Subcutaneous adipose tissue (tissue), 4 donors: ENCODE data around the gene LRRTM1. TPM values are rescaled to one million over a fixed set of nuclear protein-coding genes. Genes with fewer than 3 reads are reported as not detected.

Experiments
- total RNA-seq, 4 donors: library from RNA; depleted of rRNA; stranded (reverse); fragments of >200 nt; gene quantifications; one replicate each; pipeline ENCODE4 v1.1.0, GENCODE V29; 2016
- TF ChIP-seq, protein P1 (sequence below): fragments of 450-650 bp; IDR thresholded peaks from one replicate; pipeline ENCODE4 v1.5.1; 2016; ENCODE audit warnings: low read depth, mild to moderate bottlenecking, control low read depth, antibody characterized with exemption, moderate library complexity

The LRRTM1 gene
- total RNA-seq, 4 donors from 2014 or later, result not detected

DNA sequence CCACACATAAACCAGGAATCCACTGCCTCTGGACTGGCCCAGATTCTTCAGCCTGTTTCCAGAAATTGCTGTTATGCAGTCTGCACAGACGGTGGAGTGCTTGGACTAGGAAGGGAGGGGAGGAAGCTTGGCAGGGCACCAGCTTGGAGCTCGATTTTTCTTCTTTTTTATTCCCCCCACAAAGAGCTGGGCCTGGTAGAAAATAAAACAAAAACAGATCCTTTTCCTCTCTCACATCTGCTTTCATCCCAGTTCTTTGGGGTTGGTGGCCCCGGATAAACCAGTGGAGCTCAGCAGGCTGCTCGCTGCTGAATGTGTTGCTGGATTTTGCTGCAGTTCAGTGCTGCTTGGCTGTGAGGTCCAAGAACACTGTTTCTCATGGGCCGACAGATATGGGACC, 16.0 kb downstream of the LRRTM1 start:
- TF ChIP-seq, protein P1, sequence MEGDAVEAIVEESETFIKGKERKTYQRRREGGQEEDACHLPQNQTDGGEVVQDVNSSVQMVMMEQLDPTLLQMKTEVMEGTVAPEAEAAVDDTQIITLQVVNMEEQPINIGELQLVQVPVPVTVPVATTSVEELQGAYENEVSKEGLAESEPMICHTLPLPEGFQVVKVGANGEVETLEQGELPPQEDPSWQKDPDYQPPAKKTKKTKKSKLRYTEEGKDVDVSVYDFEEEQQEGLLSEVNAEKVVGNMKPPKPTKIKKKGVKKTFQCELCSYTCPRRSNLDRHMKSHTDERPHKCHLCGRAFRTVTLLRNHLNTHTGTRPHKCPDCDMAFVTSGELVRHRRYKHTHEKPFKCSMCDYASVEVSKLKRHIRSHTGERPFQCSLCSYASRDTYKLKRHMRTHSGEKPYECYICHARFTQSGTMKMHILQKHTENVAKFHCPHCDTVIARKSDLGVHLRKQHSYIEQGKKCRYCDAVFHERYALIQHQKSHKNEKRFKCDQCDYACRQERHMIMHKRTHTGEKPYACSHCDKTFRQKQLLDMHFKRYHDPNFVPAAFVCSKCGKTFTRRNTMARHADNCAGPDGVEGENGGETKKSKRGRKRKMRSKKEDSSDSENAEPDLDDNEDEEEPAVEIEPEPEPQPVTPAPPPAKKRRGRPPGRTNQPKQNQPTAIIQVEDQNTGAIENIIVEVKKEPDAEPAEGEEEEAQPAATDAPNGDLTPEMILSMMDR, result no peak

DNA sequence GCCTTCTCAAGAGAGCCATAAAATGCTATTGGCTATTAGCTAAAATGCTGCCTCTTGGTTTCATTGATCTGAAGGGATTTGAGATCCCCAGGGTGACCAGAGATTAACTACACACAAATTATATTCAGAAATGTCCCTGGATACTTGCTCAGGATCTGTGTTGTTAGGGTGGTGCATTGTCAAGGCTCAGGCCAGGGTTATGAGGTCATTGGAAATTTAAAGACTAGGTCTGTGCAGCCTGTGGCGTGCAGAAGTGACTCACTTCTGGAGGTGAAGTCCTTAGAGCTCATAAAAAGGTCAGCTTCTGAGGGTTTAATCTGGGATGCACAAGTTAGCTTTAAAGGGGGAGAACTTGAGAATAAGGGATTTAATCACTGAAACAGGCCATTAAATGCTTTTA, 23.5 kb downstream of the LRRTM1 start:
- TF ChIP-seq, protein P1, result no peak

DNA sequence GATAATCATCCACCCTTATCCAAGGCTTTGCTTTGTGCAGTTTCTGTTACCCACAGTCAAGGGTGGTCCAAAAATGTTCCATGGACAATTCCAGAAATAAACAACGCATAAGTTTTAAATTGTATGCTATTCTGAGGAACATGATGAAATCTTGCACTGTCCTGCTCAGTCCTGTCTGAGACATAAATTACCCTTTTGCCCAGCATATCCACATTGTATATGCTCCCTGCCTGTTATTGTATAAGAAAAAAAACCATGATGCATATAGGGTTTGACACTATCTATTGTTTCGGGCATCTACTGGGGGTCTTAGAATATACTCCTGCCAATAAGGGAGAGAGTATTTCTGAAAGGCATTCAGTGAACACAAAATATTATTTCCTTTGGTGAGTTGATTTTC, 24.0 kb downstream of the LRRTM1 start:
- TF ChIP-seq, protein P1, result no peak

DNA sequence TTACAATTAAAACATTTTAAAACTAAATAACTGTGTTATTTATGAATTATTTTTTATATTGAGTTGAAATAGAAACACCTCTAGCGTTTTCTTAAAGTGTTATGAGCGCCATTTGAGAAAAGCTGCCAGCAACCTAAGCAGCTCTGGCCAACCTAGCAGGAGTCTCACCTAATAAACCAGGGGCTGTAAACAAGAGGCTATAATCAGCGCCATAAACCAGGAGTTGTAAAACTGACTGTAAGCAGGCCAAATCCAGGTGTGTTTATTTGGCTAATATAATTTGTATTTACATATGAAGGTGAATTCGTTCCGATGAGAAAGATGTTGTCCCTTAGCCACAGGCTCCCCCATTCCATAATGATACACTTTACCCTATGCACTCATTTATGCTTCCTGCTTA, 34.7 kb downstream of the LRRTM1 start:
- TF ChIP-seq, protein P1, result no peak

DNA sequence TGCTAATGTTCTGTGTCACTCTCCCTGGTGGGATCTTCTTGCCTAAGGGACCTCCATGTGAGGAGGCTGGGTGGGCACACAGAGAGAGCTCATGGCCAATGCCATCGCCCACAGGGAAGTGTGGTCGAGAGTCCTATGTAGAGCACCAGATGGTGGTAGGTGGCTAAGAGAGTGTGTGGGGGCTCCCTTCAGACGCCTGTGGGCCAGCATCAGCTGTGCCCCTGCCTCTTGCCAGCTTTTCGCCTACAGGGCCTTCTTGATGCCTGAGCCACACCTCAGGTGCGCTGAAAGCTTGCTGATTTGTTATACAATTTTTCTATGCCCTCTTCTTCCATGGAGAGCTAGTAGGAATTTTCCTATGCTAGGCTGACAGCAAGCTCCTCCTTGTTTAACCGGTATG, 38.3 kb downstream of the LRRTM1 start:
- TF ChIP-seq, protein P1, result no peak

DNA sequence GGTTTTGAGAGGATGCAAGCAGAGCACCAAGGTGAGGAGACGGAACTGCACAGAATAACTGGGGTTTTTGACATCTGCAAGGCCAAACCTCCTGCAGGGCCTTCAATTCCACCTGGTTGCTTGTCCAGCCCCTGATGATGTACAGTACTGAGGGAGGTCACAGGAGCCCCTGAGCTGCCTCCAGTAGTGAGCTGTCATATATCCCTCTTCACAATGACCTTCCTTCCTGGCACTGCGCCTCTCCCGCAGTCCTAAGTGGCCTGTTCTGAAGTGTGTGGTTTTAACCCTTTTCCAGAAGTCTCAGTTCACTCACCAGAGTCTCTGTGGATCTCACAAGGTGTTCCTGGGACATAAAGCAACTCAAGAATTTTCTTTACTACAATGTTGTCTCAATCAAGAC, 45.3 kb downstream of the LRRTM1 start:
- TF ChIP-seq, protein P1, result no peak

DNA sequence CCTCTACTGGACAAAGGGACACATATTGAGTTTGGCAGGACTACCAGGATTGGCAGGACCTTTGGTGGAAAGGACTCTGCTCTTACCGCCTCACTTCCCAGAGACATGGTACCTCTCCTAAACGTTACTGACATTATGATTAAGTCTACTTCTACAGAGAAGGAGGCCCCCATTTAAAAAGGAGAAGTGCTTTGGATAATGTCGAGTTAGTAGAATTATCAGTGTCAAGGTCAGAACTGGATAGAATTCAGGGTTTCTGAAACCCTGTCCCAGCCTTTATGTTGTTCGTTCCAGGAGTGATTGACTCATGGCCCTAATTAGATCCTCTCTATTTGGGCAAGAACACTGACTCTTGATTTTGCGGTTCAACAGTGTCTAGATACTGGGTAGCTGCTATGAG, 45.8 kb downstream of the LRRTM1 start:
- TF ChIP-seq, protein P1, result no peak

DNA sequence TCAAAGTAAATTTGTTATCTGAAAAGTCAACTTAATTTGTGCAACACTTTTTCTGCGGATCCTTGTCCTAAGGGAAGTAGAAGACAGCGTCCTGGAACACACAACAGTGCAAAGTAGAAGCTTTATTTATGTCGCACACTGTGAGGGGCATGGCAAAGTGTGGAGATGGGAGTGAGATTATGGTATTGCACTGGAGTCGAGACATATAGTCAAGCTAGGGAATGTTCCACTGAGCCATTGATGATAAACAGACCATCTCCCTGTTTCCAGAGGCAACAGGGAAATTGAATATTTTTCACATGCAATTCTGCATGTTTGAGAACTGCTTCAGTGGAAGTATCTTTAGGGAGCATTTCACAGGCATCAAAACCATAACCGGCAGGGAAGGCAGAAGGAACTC, 46.2 kb downstream of the LRRTM1 start:
- TF ChIP-seq, protein P1, result no peak
